Suprapubic skin (tissue), 3 donors: ENCODE data around the gene MARCHF6.

Experiments
- EP300 ChIP-seq: sonication (generic); formaldehyde crosslinking; IDR thresholded peaks from one replicate; pipeline ENCODE4 v1.6.1; 2017; ENCODE audit warnings: antibody characterized with exemption
- POLR2A ChIP-seq, 2 donors: fragments of 450-650 bp; IDR thresholded peaks; one replicate each; pipeline ENCODE4 v1.6.1; 2017; ENCODE audit warnings: antibody characterized with exemption in 2 of 2, mild to moderate bottlenecking in 2 of 2, moderate library complexity in 2 of 2
- TF ChIP-seq, protein P1 (sequence below), 2 donors: fragments of 200-600 bp in 1 of 2; fragments of 450-650 bp in 1 of 2; sonication (generic) in 1 of 2; IDR thresholded peaks; one replicate each; pipeline ENCODE4 v1.5.1; 2016 to 2019; ENCODE audit warnings: antibody characterized with exemption in 2 of 2, mild to moderate bottlenecking in 1 of 2, moderate library complexity in 1 of 2

DNA sequence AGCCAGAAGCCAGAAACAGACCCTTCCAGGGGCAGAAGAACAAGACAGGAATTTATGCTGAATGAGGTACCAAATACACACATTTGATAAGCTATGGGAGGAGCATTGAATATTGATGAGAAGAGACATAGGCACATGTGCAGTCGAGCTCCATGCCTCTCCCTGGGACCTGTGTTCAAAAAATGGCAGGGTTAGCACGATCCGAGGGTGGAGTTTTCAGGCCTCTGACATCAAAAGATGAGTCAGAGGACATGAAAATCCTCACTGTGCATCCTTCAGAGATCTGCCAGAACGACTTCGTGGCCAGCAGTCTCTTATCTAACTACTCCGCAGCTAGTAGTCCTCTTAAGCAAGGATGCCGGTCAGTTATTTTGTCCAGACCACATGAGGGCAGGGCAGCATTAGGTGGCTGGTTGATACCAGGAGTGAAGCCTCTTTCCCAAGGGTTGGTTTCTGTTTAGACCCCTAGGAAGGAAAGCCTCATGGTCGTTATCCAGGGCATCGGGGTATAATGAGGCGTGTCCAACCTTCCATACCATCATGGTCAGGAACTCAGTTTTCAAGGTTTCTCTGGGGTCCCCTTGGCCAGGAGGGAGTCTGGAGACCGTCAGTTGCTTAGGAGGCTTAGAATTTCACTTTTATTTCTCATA lies 34.2 kb upstream of the MARCHF6 start:
- TF ChIP-seq POLR2A (IDR thresholded peaks at IDR 0.05) (no peak), EP300 (no peak)
- TF ChIP-seq, protein P1, sequence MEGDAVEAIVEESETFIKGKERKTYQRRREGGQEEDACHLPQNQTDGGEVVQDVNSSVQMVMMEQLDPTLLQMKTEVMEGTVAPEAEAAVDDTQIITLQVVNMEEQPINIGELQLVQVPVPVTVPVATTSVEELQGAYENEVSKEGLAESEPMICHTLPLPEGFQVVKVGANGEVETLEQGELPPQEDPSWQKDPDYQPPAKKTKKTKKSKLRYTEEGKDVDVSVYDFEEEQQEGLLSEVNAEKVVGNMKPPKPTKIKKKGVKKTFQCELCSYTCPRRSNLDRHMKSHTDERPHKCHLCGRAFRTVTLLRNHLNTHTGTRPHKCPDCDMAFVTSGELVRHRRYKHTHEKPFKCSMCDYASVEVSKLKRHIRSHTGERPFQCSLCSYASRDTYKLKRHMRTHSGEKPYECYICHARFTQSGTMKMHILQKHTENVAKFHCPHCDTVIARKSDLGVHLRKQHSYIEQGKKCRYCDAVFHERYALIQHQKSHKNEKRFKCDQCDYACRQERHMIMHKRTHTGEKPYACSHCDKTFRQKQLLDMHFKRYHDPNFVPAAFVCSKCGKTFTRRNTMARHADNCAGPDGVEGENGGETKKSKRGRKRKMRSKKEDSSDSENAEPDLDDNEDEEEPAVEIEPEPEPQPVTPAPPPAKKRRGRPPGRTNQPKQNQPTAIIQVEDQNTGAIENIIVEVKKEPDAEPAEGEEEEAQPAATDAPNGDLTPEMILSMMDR (IDR thresholded peaks at IDR 0.05) = no peak
